Stimulated activated CD4-positive, alpha-beta T cell treated with anti-CD3 and anti-CD28 coated beads, Interleukin-12 subunit alpha, Interleukin-12 subunit beta, amount 100 ng/mL, for 48 hours (primary cell): ENCODE results near the gene IFIT3.
"Not testable (repeated sequence)": the region's sequence is repeated elsewhere in the genome, so short reads cannot be mapped to it uniquely, and the experiment has no call there.

Experiments used
- DNase-seq, 3 donors: peaks; one replicate each; pipeline ENCODE4 v3.0.0-alpha.2; 2020; ENCODE audit warnings: low read depth in 2 of 3, low spot score in 1 of 3

The IFIT3 gene

GRCh38 chr10:89304026-89304425 is 23.8 kb upstream of the IFIT3 start:
- DNase-seq = no peak

GRCh38 chr10:89304446-89304845 is 23.4 kb upstream of the IFIT3 start:
- no peak for DNase-seq

GRCh38 chr10:89304925-89305324 is 22.9 kb upstream of the IFIT3 start:
- DNase-seq = no peak

- no peak for DNase-seq
Observed at GRCh38 chr10:89305766-89306433, 21.9 kb upstream of the IFIT3 start.

GRCh38 chr10:89306434-89307268 is 21.1 kb upstream of the IFIT3 start:
- DNase-seq = no peak

GRCh38 chr10:89307269-89307577 is 20.6 kb upstream of the IFIT3 start:
- DNase-seq = no peak

GRCh38 chr10:89308266-89308665 is 19.5 kb upstream of the IFIT3 start:
- no peak for DNase-seq

GRCh38 chr10:89308736-89309135 is 19.1 kb upstream of the IFIT3 start:
- DNase-seq = no peak

- DNase-seq = no peak
Observed at GRCh38 chr10:89309156-89310055, 18.4 kb upstream of the IFIT3 start.

GRCh38 chr10:89310056-89310893 is 17.5 kb upstream of the IFIT3 start:
- no peak for DNase-seq

GRCh38 chr10:89312973-89313372 is 14.8 kb upstream of the IFIT3 start:
- no peak for DNase-seq

GRCh38 chr10:89314676-89315075 is 13.1 kb upstream of the IFIT3 start:
- DNase-seq = no peak

- DNase-seq = not testable (repeated sequence)
Observed at GRCh38 chr10:89318047-89318446, 9.8 kb upstream of the IFIT3 start.

GRCh38 chr10:89325081-89325480 is 2.7 kb upstream of the IFIT3 start:
- DNase-seq = not testable (repeated sequence)

- not testable (repeated sequence) for DNase-seq
Observed at GRCh38 chr10:89325856-89326255, 1.9 kb upstream of the IFIT3 start.

GRCh38 chr10:89329151-89329550 is 1.4 kb downstream of the IFIT3 start:
- no peak for DNase-seq

- not testable (repeated sequence) for DNase-seq
Observed at GRCh38 chr10:89330014-89330413, 2.2 kb downstream of the IFIT3 start.

GRCh38 chr10:89330537-89331212 is 2.9 kb downstream of the IFIT3 start:
- no peak for DNase-seq

GRCh38 chr10:89331487-89332122 is 3.8 kb downstream of the IFIT3 start:
- DNase-seq = not testable (repeated sequence)
